GM21423 (cell line): Measurements from ENCODE around the gene GAP43.

Experiments
- ATAC-seq: cut with Tn5 transposase; IDR thresholded peaks from one replicate; pipeline ENCODE4 v1.9.1; 2021; ENCODE audit warnings: mild to moderate bottlenecking, moderate library complexity; ENCODE audit not compliant: unreplicated experiment

Gene GAP43

GRCh38 chr3:115660646-115661337 lies 37.5 kb downstream of the GAP43 start:
- ATAC-seq = no peak

- no peak for ATAC-seq
Observed at GRCh38 chr3:115662356-115662755, 39.0 kb downstream of the GAP43 start.

GRCh38 chr3:115663414-115663813 lies 40.1 kb downstream of the GAP43 start:
- ATAC-seq = no peak

- ATAC-seq = no peak
Observed at GRCh38 chr3:115666081-115666480, 42.8 kb downstream of the GAP43 start.

GRCh38 chr3:115666920-115667737 lies 43.8 kb downstream of the GAP43 start:
- ATAC-seq = no peak

GRCh38 chr3:115667738-115668065 lies 44.4 kb downstream of the GAP43 start:
- ATAC-seq = no peak

- no peak for ATAC-seq
Observed at GRCh38 chr3:115670911-115671310, 47.6 kb downstream of the GAP43 start.

GRCh38 chr3:115671761-115672455 lies 48.6 kb downstream of the GAP43 start:
- ATAC-seq = no peak

GRCh38 chr3:115673881-115674280 lies 50.6 kb downstream of the GAP43 start:
- ATAC-seq = no peak

- ATAC-seq = no peak
Observed at GRCh38 chr3:115676336-115676735, 53.0 kb downstream of the GAP43 start.

- ATAC-seq = no peak
Observed at GRCh38 chr3:115680803-115681345, 57.6 kb downstream of the GAP43 start.

- no peak for ATAC-seq
Observed at GRCh38 chr3:115681736-115682135, 58.4 kb downstream of the GAP43 start.

GRCh38 chr3:115683305-115683704 lies 60.0 kb downstream of the GAP43 start:
- no peak for ATAC-seq

GRCh38 chr3:115683773-115684172 lies 60.5 kb downstream of the GAP43 start:
- ATAC-seq = no peak

GRCh38 chr3:115685097-115685496 lies 61.8 kb downstream of the GAP43 start:
- ATAC-seq = peak; percentile 46

GRCh38 chr3:115687721-115688120 lies 64.4 kb downstream of the GAP43 start:
- ATAC-seq = no peak

- no peak for ATAC-seq
Observed at GRCh38 chr3:115688418-115688817, 65.1 kb downstream of the GAP43 start.

GRCh38 chr3:115689928-115690327 lies 66.6 kb downstream of the GAP43 start:
- no peak for ATAC-seq

GRCh38 chr3:115691964-115692363 lies 68.7 kb downstream of the GAP43 start:
- no peak for ATAC-seq

- ATAC-seq = peak; percentile 92
Observed at GRCh38 chr3:115692887-115693524, 69.7 kb downstream of the GAP43 start.

GRCh38 chr3:115693868-115694267 lies 70.6 kb downstream of the GAP43 start:
- no peak for ATAC-seq
